GM19328 (cell line): ENCODE measurements around the gene TBC1D7.

Experiments used
- ATAC-seq: cut with Tn5 transposase; IDR thresholded peaks from one replicate; pipeline ENCODE4 v1.9.1; 2021; ENCODE audit warnings: mild to moderate bottlenecking, moderate library complexity; ENCODE audit not compliant: unreplicated experiment

The TBC1D7 gene

DNA sequence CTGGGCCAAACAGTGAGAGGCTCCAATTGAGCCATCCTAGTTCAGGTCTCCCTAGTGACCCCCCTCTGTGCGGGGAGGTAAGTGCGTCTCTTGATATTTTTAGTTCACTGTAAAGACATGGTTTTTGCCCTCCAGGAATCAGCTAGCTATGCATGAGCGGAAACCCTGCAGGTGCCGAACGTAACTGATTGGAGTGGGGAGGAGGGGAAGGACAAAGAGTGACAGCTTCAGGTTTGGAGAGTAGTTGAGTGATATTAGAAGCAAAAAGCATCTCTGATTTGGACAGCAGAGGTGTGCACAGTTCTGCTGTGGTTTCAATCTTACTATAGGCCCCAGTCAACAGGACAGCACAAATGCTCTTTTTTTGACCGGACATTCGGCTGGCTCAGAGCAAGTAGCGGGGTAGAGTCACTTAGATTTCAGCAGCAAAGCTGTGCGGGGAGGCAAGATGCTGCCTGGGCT, 31.8 kb downstream of the TBC1D7 start:
- ATAC-seq, result no peak

- no peak for ATAC-seq
Observed at GRCh38 chr6:13295576-13295975, 32.8 kb downstream of the TBC1D7 start.

- ATAC-seq, result no peak
Observed at GRCh38 chr6:13294499-13295069, 33.8 kb downstream of the TBC1D7 start.

DNA sequence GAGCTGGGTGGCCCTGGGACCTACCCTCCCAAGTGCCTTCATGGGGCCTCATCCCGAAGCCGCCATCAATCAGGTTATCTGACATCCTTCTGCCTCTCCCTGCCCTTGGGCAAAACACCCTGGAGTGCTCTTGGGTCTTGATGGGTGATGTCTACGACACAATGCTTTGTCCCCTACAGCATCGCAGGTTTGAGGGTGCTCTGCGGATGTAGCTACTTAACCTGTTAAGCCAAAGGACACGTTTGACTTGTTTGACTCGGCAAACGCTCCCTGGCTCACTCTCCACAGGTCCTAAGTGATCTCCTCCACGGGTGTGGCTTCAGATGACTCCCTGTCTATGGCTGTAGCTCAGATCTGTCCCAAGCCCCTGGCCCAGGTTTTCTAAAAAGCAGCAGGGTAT, 35.6 kb downstream of the TBC1D7 start:
- no peak for ATAC-seq

- no peak for ATAC-seq
Observed at GRCh38 chr6:13290335-13290734, 38.0 kb downstream of the TBC1D7 start.

- no peak for ATAC-seq
Observed at GRCh38 chr6:13289789-13290318, 38.5 kb downstream of the TBC1D7 start.

- ATAC-seq, result no peak
Observed at GRCh38 chr6:13288969-13289391, 39.4 kb downstream of the TBC1D7 start.

- no peak for ATAC-seq
Observed at GRCh38 chr6:13288481-13288880, 39.9 kb downstream of the TBC1D7 start.

GRCh38 chr6:13287104-13287503, 41.2 kb downstream of the TBC1D7 start:
- ATAC-seq, result no peak

DNA sequence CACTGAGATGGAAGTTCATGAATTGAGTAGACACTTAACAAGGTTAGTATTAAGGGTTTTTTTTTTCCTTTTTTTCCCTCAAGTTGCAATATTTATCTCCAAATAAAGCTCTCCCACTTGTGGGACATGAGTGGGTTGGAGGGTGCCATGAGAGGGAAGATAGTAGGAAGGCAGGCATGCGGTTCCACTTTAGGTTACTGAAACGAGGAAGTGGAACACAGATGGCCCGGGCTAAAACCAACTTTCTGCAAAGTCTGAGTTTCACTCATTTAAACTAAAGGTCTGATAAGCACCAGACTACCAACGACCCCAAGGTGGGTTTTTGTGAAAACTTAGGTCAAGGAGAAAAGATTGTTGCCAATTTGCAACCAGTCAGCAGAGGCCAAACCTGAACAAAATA, 42.2 kb downstream of the TBC1D7 start:
- ATAC-seq, result no peak

DNA sequence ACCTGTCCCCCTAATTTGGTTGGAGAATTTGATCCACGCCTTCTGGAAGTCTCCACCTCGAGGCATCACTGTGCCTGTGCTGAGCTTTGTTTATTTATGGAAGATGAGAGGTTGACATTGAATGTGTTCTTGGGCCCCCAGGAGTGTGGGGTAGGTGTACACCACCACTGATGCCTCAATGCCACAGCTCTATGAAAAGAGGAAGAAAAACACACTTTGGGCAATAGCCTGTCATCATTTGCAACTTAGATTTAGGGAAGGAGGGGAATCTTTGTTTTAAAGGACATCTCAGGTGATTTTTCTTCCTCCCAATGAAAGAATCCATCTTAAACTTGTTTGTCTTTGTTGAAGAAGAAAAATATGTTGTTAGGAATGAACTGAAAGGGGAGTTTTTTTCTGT, 42.6 kb downstream of the TBC1D7 start:
- ATAC-seq, result no peak

DNA sequence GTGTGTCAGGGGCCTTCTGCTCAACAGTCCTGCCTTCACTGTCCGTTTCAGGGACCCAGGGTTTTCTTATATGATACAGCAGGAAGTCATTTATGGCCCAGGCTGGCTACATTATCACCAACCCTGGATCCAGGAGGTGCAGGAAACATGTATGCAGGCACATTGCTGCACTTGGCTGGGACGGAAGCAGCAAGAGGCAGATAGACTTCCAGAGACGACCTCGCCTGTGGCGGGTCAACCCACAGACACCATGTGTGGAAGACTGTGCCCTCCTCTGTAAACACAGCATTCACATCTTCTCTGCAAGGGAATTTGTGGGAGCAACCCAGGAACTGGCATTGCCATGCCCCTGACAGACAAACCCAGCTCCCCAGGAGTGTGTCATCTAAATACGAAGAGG, 43.7 kb downstream of the TBC1D7 start:
- no peak for ATAC-seq

GRCh38 chr6:13283331-13283730, 45.0 kb downstream of the TBC1D7 start:
- ATAC-seq, result no peak

- ATAC-seq, result no peak
Observed at GRCh38 chr6:13282393-13283069, 45.8 kb downstream of the TBC1D7 start.

- ATAC-seq, result no peak
Observed at GRCh38 chr6:13281686-13282085, 46.7 kb downstream of the TBC1D7 start.

- no peak for ATAC-seq
Observed at GRCh38 chr6:13280254-13280653, 48.1 kb downstream of the TBC1D7 start.

DNA sequence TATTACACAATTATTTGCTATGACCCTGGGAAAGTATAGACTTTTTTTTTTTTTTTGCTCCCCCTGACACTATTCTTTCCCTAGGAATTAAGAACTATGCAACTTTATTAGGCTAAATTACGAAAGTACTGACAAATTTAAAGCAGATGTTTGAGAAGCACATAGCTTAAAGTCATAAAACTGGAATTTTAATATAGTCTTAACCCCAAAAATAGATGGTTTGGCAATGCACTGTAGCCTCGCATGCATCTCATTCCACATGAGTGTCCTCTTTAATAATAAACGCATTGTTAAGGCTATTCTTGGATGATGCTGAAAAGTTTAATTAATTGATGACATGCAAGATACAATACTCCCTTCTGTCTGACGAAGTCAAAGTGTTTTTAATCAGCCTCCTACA, 49.3 kb downstream of the TBC1D7 start:
- no peak for ATAC-seq

GRCh38 chr6:13278164-13278563, 50.2 kb downstream of the TBC1D7 start:
- ATAC-seq, result no peak

DNA sequence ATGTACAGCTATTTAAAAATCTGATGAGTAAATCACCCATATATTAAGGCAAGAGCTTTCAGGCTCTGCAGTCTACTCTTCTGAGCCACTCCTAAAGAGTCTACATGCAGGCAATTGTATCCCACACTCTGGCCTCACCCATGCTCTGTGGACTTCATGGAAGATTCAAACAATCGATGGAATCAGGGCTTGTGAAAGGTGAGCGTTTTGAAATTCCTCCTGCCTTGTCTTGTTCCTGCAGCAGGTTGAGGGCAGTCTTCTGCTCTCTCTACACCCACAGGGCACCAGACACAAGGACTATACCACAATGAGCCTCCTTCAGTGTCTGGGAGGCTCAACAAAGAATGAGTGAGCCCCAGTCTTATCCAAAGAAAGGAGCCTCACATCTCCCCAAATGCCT, 51.1 kb downstream of the TBC1D7 start:
- no peak for ATAC-seq

- no peak for ATAC-seq
Observed at GRCh38 chr6:13275435-13275989, 52.8 kb downstream of the TBC1D7 start.

DNA sequence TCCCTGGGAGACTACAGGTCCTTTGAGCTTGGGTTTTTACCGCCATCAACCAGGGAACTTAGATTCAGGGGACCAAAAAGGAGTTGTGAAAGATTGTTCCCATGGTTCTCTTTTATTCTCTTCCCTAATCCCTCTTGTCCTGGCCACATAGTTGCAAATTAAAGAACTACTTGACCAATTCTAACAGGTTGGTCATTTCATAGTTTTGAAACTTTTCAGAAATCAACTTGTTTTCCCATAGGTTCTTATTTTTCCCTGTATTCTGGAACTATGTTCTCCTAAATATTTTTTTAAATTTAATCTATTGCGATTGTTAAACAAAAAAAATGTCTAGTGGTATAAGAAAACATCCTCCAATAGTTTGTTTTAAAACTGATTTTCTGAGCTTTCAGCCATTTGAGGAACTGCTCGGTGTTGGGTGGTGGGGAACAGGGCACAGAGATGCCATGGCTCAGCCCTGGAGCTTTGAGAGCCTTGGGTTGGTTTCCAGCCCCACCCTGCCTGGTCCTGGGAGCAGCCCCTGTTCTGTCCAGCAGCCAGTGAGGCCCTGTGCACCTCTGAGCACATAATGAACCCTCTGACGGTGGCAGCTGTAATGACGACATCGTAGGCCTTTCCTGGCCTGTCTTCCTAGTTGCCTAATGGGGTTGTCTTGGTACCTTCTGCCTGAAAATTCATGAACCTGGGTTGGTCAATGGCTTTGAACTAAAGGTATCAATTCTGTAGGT, 53.5 kb downstream of the TBC1D7 start:
- ATAC-seq, result no peak
